Gastroesophageal sphincter (tissue), 4 donors: ENCODE results near the gene ADCY9. TPM values are rescaled to one million over a fixed set of nuclear protein-coding genes. Genes with fewer than 3 reads are reported as not detected.
"Not testable (repeated sequence)": the region's sequence is repeated elsewhere in the genome, so short reads cannot be mapped to it uniquely, and the experiment has no call there.

Experiments
- ATAC-seq: fragments of 150-250 bp; one replicate; pipeline ENCODE4 v1.9.1; 2016; ENCODE audit warnings: mild to moderate bottlenecking, moderate library complexity
- H3K27ac ChIP-seq, 4 donors: fragments of 200-600 bp; sonication (generic) in 3 of 4; 1 replicate in 3 of 4; 2 replicates in 1 of 4; pipeline ENCODE4 v1.5.1; 2016 to 2019
- H3K27me3 ChIP-seq: fragments of 200-600 bp; sonication (generic); one replicate; pipeline ENCODE4 v1.5.1; 2019
- H3K36me3 ChIP-seq, 2 donors: fragments of 200-600 bp; sonication (generic); one replicate each; pipeline ENCODE4 v1.5.1; 2019; ENCODE audit warnings: control low read depth in 1 of 2
- H3K4me1 ChIP-seq, 3 donors: fragments of 200-600 bp; sonication (generic); 1 replicate in 2 of 3; 2 replicates in 1 of 3; pipeline ENCODE4 v1.5.1; 2016 to 2019; ENCODE audit warnings: control low read depth in 2 of 3
- H3K4me3 ChIP-seq, 2 donors: fragments of 200-600 bp; sonication (generic); one replicate each; pipeline ENCODE4 v1.5.1; 2019; ENCODE audit warnings: mild to moderate bottlenecking in 1 of 2, moderate library complexity in 1 of 2
- H3K9me3 ChIP-seq, 3 donors: fragments of 200-600 bp; sonication (generic); one replicate each; pipeline ENCODE4 v1.5.1; 2017 to 2019; ENCODE audit warnings: control low read depth in 2 of 3
- EP300 ChIP-seq: sonication (generic); formaldehyde crosslinking; IDR thresholded peaks from one replicate; pipeline ENCODE4 v1.6.1; 2017; ENCODE audit warnings: antibody characterized with exemption, mild to moderate bottlenecking
- POLR2A ChIP-seq, 2 donors: fragments of 450-650 bp; IDR thresholded peaks; one replicate each; pipeline ENCODE4 v1.6.1; 2017; ENCODE audit warnings: antibody characterized with exemption in 2 of 2, mild to moderate bottlenecking in 2 of 2, moderate library complexity in 1 of 2
- POLR2AphosphoS5 ChIP-seq: sonication (generic); formaldehyde crosslinking; IDR thresholded peaks from one replicate; pipeline ENCODE4 v1.6.1; 2017; ENCODE audit warnings: antibody characterized with exemption
- WGBS, 2 donors: methylation state at CpG; one replicate each; pipeline ENCODE4 v1.1.5; 2018; ENCODE audit warnings: low coverage in 1 of 2; 5-methylcytosine and 5-hydroxymethylcytosine counted together
- total RNA-seq, 4 donors: library from RNA; depleted of rRNA; stranded (reverse); fragments of >200 nt; gene quantifications; one replicate each; pipeline ENCODE4 v1.1.0, GENCODE V29; 2016
- TF ChIP-seq, protein P1 (sequence below), 4 experiments: fragments of 200-600 bp in 2 of 4; fragments of 450-650 bp in 2 of 4; sonication (generic) in 1 of 4; IDR thresholded peaks; one replicate each; pipeline ENCODE4 v1.5.1; 2017 to 2019; ENCODE audit warnings: antibody characterized with exemption in 4 of 4, mild to moderate bottlenecking in 2 of 4, moderate library complexity in 2 of 4

ADCY9 gene
- total RNA-seq, 4 donors from 2014 or later, result 33.0 to 83.5 (median 43.4) TPM

- no peak overlapping the region for H3K27ac ChIP-seq
- no peaks in the 10 kb centered on the region for H3K9me3 ChIP-seq
- WGBS, 2 donors, result 74 to 79% methylated on average over 2 to 3 of the region's 4 CpGs
- no peaks in the 10 kb centered on the region for H3K36me3 ChIP-seq
- no peak overlapping the region for H3K4me3 ChIP-seq
- no peaks in the 10 kb centered on the region for H3K27me3 ChIP-seq
- H3K4me1 ChIP-seq, result no peaks in the 10 kb centered on the region
- TF ChIP-seq EP300 (no peak), POLR2A (IDR thresholded peaks at IDR 0.05) (no peak), POLR2AphosphoS5 (no peak)
- TF ChIP-seq, protein P1, sequence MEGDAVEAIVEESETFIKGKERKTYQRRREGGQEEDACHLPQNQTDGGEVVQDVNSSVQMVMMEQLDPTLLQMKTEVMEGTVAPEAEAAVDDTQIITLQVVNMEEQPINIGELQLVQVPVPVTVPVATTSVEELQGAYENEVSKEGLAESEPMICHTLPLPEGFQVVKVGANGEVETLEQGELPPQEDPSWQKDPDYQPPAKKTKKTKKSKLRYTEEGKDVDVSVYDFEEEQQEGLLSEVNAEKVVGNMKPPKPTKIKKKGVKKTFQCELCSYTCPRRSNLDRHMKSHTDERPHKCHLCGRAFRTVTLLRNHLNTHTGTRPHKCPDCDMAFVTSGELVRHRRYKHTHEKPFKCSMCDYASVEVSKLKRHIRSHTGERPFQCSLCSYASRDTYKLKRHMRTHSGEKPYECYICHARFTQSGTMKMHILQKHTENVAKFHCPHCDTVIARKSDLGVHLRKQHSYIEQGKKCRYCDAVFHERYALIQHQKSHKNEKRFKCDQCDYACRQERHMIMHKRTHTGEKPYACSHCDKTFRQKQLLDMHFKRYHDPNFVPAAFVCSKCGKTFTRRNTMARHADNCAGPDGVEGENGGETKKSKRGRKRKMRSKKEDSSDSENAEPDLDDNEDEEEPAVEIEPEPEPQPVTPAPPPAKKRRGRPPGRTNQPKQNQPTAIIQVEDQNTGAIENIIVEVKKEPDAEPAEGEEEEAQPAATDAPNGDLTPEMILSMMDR (IDR thresholded peaks at IDR 0.05), result no peak
- ATAC-seq, result no peak
Measured at GRCh38 chr16:4157376-4157825, 41.2 kb upstream of the ADCY9 start.

DNA sequence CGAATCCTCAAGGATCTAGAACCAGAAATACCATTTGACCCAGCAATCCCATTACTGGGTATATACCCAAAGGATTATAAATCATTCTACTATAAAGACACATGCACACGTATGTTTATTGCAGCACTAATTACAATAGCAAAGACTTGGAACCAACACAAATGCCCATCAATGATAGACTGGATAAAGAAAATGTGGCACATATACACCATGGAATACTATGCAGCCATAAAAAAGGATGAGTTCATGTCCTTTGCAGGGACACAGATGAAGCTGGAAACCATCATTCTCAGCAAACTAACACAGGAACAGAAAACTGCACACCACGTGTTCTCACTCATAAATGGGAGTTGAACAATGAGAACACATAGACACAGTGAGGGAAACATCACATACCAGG lies 40.3 kb upstream of the ADCY9 start:
- not testable (repeated sequence) for H3K27me3 ChIP-seq, H3K4me3 ChIP-seq, H3K4me1 ChIP-seq, H3K27ac ChIP-seq, H3K9me3 ChIP-seq, ATAC-seq, H3K36me3 ChIP-seq
- 81 to 100% methylated on average over 3 of the region's 3 CpGs for WGBS, 2 donors

- H3K9me3 ChIP-seq, H3K4me3 ChIP-seq, H3K27ac ChIP-seq, H3K27me3 ChIP-seq, H3K36me3 ChIP-seq, ATAC-seq, H3K4me1 ChIP-seq: not testable (repeated sequence)
- WGBS, 2 donors, result 78 to 85% methylated on average over 4 to 13 of the region's 13 CpGs
Measured at GRCh38 chr16:4153364-4153763, 37.1 kb upstream of the ADCY9 start.

DNA sequence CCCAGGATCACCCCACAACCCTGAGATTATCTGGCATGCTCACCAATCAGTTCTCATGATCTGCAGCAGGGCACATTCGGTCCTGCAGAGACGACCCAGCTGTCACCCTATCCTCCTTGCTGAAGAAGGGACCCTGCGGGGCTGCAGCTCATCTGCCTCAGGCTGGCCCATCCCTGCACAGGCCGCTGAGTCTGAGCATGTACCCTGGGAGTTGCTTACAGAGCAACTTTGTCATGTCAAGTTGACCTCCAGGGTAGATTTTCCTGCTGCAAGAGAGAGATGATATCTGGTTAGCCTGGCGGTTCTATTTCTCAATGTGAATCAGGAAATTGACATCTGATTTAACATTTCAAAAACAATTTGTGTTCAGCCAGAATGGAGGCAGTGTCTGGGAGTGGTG lies 36.0 kb upstream of the ADCY9 start:
- ATAC-seq, result no peak
- no peak overlapping the region for H3K4me3 ChIP-seq
- H3K36me3 ChIP-seq, result no peaks in the 10 kb centered on the region
- no peaks in the 10 kb centered on the region for H3K27me3 ChIP-seq
- TF ChIP-seq EP300, result no peak
- no peak for TF ChIP-seq POLR2A (IDR thresholded peaks at IDR 0.05)
- H3K9me3 ChIP-seq, result no peaks in the 10 kb centered on the region
- WGBS, 2 donors, result 70% methylated on average over 5 of the region's 5 CpGs; no CpG with 5 or more reads in 1 of the 2 donors
- H3K27ac ChIP-seq, result no peak overlapping the region
- H3K4me1 ChIP-seq, result no peaks in the 10 kb centered on the region

DNA sequence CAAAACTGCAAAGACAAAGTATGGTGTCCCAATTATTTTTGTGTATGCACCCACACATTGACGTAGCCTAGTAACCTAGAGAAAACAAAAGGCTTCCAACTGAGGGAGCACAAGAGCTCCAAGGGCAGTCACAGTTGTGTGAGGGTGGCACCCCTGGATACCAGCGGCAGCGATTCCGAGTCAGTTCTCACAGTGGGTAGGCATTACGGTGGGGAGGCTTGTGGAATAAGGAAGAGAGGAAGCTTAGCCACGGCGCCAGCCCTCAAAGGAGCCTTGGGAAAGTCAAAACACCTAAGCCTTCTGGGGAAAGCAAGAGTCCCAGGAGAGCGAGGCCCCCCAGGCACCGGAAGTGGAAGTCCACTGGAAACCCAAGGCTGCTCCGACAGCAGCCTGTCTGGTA lies 31.0 kb upstream of the ADCY9 start:
- Histone ChIP-seq H3K27ac (no peak overlapping the region), H3K9me3 (no peaks in the 10 kb centered on the region), H3K4me1 (no peaks in the 10 kb centered on the region), H3K36me3 (no peaks in the 10 kb centered on the region), H3K27me3 (no peaks in the 10 kb centered on the region), H3K4me3 (no peak overlapping the region)
- WGBS, 2 donors, result 87 to 93% methylated on average over 3 to 9 of the region's 10 CpGs
- ATAC-seq, result no peak
- TF ChIP-seq EP300 (no peak), POLR2A (IDR thresholded peaks at IDR 0.05) (no peak), POLR2AphosphoS5 (no peak)
- TF ChIP-seq, protein P1 (IDR thresholded peaks at IDR 0.05), result no peak

GRCh38 chr16:4142268-4142667 lies 26.0 kb upstream of the ADCY9 start:
- H3K36me3 ChIP-seq, result no peaks in the 10 kb centered on the region
- H3K9me3 ChIP-seq, result peaks cover 0 to 4% (median 0%) of the 10 kb centered on the region in 3 donors
- no peak overlapping the region for H3K4me3 ChIP-seq
- H3K27me3 ChIP-seq, result no peaks in the 10 kb centered on the region
- H3K4me1 ChIP-seq, result no peaks in the 10 kb centered on the region
- WGBS, 2 donors, result 56 to 60% methylated on average over 1 to 3 of the region's 5 CpGs
- no peak for TF ChIP-seq EP300
- no peak for TF ChIP-seq POLR2A (IDR thresholded peaks at IDR 0.05)
- TF ChIP-seq, protein P1 (IDR thresholded peaks at IDR 0.05), result no peak
- no peak for TF ChIP-seq POLR2AphosphoS5
- no peak overlapping the region for H3K27ac ChIP-seq
- no peak for ATAC-seq
